ENCODE results near the gene PDZD2.

The PDZD2 gene

GRCh38 chr5:32157078-32157477 is 518.1 kb downstream of the PDZD2 start:
- no peak for DNase-seq

- DNase-seq: no peak
Observed at GRCh38 chr5:32158679-32158975, 519.7 kb downstream of the PDZD2 start.

DNA sequence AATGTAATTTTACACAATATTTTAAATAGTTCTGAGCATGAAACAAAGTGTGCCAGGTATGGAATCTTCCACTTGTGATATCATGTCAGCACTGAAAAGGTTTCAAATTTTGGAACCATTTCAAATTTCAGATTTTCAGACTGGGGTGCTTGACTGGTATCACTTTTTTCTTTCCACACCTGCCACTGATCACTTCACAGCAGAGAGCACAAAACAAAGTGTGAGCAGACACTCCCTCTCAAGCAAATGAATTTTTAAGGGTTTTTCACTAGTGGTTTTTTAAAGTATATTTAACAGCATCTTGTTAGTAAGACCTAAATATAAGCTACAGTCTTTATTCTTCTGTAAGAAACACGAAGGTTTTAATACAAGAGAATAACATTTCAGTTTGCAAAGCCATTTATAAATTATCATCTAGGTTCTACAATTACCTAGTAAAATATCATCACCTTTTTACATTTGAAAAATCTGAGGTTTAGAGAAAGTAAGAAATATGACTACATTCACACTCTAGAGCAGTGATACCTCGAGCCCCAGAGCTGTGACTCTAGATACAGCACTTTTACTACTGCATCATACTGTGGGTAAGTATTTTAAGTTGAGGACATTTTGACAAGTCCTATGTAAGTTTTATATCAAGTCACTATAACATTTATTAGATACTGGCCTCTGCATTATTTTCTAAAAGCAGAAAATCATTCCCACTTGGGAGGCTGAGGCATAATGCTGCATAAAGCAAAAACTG is 520.6 kb downstream of the PDZD2 start:
- DNase-seq: no peak

DNA sequence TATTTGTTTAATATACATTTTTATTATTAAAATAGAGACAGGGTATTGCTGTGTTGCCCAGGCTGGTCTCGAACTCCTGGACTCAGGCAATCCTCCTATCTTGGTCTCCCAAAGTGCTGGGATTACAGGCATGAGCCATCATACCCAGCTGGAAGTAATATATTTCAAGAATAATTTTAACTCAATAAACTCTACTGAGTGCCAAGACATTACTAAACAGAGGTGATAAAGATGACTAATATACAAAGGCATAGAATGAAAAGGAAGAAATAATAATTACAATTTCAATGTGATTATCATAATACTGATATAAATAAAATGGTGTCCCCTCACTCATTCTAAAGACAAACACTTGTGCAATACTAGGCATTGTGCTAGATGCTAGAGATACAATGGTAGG is 521.3 kb downstream of the PDZD2 start:
- DNase-seq: no peak
